Measurements from ENCODE around the gene RAD51B. TPM values are rescaled to one million over a fixed set of nuclear protein-coding genes. Genes with fewer than 3 reads are reported as not detected.

RAD51B gene
- total RNA-seq, 4 donors from 2014 or later: 14.0 to 16.4 (median 14.8) TPM

DNA sequence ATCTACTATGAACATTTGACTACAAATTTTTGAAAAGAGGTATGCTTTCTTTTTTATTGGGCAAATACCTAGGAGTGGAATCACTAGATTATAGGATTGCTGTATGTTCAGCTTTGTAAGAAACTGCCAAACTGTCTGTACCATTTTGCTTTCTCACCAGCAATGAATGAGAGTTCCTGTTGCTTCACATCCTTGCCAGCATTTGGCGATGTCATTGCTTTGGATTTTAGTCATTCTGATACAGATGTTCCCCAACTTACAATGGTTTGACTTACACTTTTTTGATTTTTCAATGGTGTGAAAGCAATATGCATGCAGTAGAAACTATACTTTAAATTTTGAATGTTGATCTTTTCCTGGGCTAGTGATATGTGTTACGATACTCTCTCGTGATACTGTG is 328.7 kb downstream of the RAD51B start:
- 97 to 98% methylated on average over 3 of the region's 3 CpGs for WGBS, 2 donors
- TF ChIP-seq CTCF (IDR thresholded peaks at IDR 0.05) (no peak), POLR2A (IDR thresholded peaks at IDR 0.05) (no peak)
- DNase-seq: no peak

DNA sequence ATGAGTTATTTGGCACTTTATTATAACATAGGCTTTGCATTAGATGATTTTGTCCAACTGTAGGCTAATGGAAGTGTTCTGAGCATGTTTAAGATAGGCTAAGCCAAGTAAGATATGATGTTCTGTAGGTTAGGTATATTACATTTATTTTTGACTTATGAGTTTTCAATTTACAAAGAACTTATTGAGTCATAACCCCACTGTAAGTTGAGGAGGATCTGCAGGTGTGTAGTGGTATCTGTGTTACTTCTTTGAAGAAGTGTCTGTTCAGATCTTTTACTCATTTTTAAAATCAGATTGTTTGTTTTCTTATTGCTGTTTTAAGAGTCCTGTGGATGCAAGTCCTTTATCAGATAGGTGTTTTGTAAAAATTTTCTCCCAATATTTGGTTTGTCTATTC is 329.2 kb downstream of the RAD51B start:
- Histone ChIP-seq H3K36me3 (no peaks in the 10 kb centered on the region), H3K27me3 (no peaks in the 10 kb centered on the region), H3K4me1 (peaks cover 15 to 32% of the 10 kb centered on the region in 2 donors), H3K4me3 (replicated peaks in 1 of 3) (no peak overlapping the region), H3K27ac (no peak overlapping the region), H3K9me3 (no peaks in the 10 kb centered on the region)
- intact Hi-C loops (cut with DNase I): no loop called here
- no peak for DNase-seq
- no peak for TF ChIP-seq POLR2A (IDR thresholded peaks at IDR 0.05)
- TF ChIP-seq CTCF (IDR thresholded peaks at IDR 0.05): no peak

More for the DNA sequence above, 328.7 kb downstream of the RAD51B start:
- Histone ChIP-seq H3K4me3 (replicated peaks in 1 of 3) (no peak overlapping the region), H3K4me1 (peaks cover 19 to 36% of the 10 kb centered on the region in 2 donors), H3K27me3 (no peaks in the 10 kb centered on the region), H3K9me3 (no peaks in the 10 kb centered on the region), H3K36me3 (no peaks in the 10 kb centered on the region), H3K27ac (peak overlapping the region in 1 of 3 donors; percentile 72)
- intact Hi-C loops (cut with DNase I): no loop called here

DNA sequence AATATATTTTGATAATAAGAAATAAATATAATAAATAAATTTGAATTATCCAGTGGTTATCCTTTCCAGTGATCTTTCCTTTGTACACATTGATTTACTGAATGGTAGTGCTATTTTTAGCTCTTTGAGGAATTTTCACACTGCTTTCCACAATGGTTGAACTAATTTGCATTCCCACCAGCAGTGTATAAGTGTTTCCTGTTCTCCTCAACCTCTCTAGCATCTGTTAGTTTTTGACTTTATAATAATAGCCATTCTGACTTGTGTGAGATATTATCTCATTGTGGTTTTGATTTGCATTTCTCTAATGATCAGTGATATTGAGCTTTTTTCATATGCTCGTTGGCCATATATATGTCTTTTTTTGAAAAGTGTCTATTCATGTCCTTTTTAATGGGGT is 333.7 kb downstream of the RAD51B start:
- Histone ChIP-seq H3K4me1 (peaks cover 3 to 5% of the 10 kb centered on the region in 2 donors), H3K9me3 (no peaks in the 10 kb centered on the region), H3K4me3 (replicated peaks in 1 of 3) (no peak overlapping the region), H3K27me3 (no peaks in the 10 kb centered on the region), H3K36me3 (no peaks in the 10 kb centered on the region), H3K27ac (no peak overlapping the region)
- no peak for DNase-seq
- TF ChIP-seq POLR2A (IDR thresholded peaks at IDR 0.05) (no peak), CTCF (IDR thresholded peaks at IDR 0.05) (no peak)
- WGBS, 2 donors: 92 to 95% methylated on average over 1 of the region's 1 CpG
- intact Hi-C loops (cut with DNase I): no loop called here

GRCh38 chr14:68154275-68154674 is 334.7 kb downstream of the RAD51B start:
- Histone ChIP-seq H3K27me3 (no peaks in the 10 kb centered on the region), H3K4me1 (peaks cover 3 to 5% of the 10 kb centered on the region in 2 donors), H3K27ac (no peak overlapping the region), H3K4me3 (replicated peaks in 1 of 3) (no peak overlapping the region), H3K36me3 (no peaks in the 10 kb centered on the region), H3K9me3 (no peaks in the 10 kb centered on the region)
- WGBS, 2 donors: 92 to 93% methylated on average over 2 of the region's 2 CpGs
- DNase-seq: no peak
- intact Hi-C loops (cut with DNase I): no loop called here
- no peak for TF ChIP-seq CTCF (IDR thresholded peaks at IDR 0.05)
- TF ChIP-seq POLR2A (IDR thresholded peaks at IDR 0.05): no peak

- Histone ChIP-seq H3K36me3 (no peaks in the 10 kb centered on the region), H3K4me3 (replicated peaks in 1 of 3) (no peak overlapping the region), H3K27me3 (no peaks in the 10 kb centered on the region), H3K9me3 (no peaks in the 10 kb centered on the region), H3K4me1 (peaks cover 5 to 9% of the 10 kb centered on the region in 2 donors), H3K27ac (no peak overlapping the region)
- TF ChIP-seq CTCF (IDR thresholded peaks at IDR 0.05): no peak
- no peak for TF ChIP-seq POLR2A (IDR thresholded peaks at IDR 0.05)
- intact Hi-C loops (cut with DNase I): no loop called here
- no peak for DNase-seq
- 94 to 96% methylated on average over 1 of the region's 1 CpG for WGBS, 2 donors
Observed at GRCh38 chr14:68157971-68158371, 338.4 kb downstream of the RAD51B start.

Data from thyroid gland (tissue), 4 donors.